Peyer's patch (tissue), 4 donors: ENCODE results near the gene PDLIM7.

Experiments used
- POLR2A ChIP-seq, 2 donors: fragments of 450-650 bp; IDR thresholded peaks; one replicate each; pipeline ENCODE4 v1.5.1; 2017; ENCODE audit warnings: antibody characterized with exemption in 2 of 2, mild to moderate bottlenecking in 2 of 2, moderate library complexity in 2 of 2
- TF ChIP-seq, protein P1 (sequence below), 6 experiments: fragments of 450-650 bp in 4 of 6; fragments of 200-600 bp in 2 of 6; sonication (generic) in 1 of 6; IDR thresholded peaks; one replicate each; pipeline ENCODE4 v1.5.1; 2017 to 2019; ENCODE audit warnings: antibody characterized with exemption in 6 of 6, mild to moderate bottlenecking in 3 of 6, moderate library complexity in 1 of 6

DNA sequence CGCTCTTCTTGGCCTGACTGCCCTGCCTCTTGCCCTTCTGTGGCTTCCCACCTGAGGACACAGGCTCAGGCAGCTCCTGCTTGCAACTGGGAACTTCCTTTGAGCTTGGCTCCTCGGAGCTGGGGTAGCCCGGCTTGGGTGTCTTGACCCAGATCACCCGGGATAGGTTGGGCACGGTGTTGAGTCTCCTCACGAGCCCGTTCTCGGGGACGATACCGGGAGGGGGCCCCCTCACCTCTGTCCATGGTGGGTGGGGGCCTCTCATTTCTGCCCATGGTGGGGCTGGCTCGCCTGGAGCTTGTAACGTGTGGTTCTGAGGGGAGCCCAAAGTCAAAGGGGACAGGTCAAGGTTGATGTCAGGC is 27.1 kb upstream of the PDLIM7 start:
- TF ChIP-seq POLR2A (IDR thresholded peaks at IDR 0.05) = no peak
- TF ChIP-seq, protein P1, sequence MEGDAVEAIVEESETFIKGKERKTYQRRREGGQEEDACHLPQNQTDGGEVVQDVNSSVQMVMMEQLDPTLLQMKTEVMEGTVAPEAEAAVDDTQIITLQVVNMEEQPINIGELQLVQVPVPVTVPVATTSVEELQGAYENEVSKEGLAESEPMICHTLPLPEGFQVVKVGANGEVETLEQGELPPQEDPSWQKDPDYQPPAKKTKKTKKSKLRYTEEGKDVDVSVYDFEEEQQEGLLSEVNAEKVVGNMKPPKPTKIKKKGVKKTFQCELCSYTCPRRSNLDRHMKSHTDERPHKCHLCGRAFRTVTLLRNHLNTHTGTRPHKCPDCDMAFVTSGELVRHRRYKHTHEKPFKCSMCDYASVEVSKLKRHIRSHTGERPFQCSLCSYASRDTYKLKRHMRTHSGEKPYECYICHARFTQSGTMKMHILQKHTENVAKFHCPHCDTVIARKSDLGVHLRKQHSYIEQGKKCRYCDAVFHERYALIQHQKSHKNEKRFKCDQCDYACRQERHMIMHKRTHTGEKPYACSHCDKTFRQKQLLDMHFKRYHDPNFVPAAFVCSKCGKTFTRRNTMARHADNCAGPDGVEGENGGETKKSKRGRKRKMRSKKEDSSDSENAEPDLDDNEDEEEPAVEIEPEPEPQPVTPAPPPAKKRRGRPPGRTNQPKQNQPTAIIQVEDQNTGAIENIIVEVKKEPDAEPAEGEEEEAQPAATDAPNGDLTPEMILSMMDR (IDR thresholded peaks at IDR 0.05) = no peak
